H9 (cell line): Measurements from ENCODE around the gene MAPK14. TPM values are rescaled to one million over a fixed set of nuclear protein-coding genes. Genes with fewer than 3 reads are reported as not detected.

Experiments used
- DNase-seq: peaks from one replicate; pipeline ENCODE4 v3.0.0-alpha.2; 2017
- H2AFZ ChIP-seq: one replicate; pipeline ENCODE4 v1.6.1; 2013; ENCODE audit warnings: mild to moderate bottlenecking, low read length, control low read depth, moderate library complexity
- H2AK5ac ChIP-seq: 2 replicates; pipeline ENCODE4 v1.6.1; 2013; ENCODE audit warnings: low read length, control low read depth, mixed read lengths; ENCODE audit not compliant: insufficient read length
- H2BK120ac ChIP-seq: one replicate; pipeline ENCODE4 v1.6.1; 2013; ENCODE audit warnings: low read depth, mild to moderate bottlenecking, low read length, control low read depth, inconsistent platforms; ENCODE audit not compliant: poor library complexity, severe bottlenecking
- H2BK12ac ChIP-seq: 2 replicates; pipeline ENCODE4 v1.6.1; 2013; ENCODE audit warnings: low read length, control low read depth, mixed read lengths, low read depth; ENCODE audit not compliant: insufficient read length
- H2BK15ac ChIP-seq: 2 replicates; pipeline ENCODE4 v1.6.1; 2013; ENCODE audit warnings: low read depth, low read length, control low read depth
- H2BK20ac ChIP-seq: one replicate; pipeline ENCODE4 v1.6.1; 2013; ENCODE audit warnings: low read depth, mild to moderate bottlenecking, low read length, control low read depth, inconsistent platforms; ENCODE audit not compliant: poor library complexity, severe bottlenecking
- H2BK5ac ChIP-seq: 2 replicates; pipeline ENCODE4 v1.6.1; 2013; ENCODE audit warnings: low read length, control low read depth, mixed read lengths; ENCODE audit not compliant: insufficient read length
- H3K14ac ChIP-seq: 2 replicates; pipeline ENCODE4 v1.6.1; 2013; ENCODE audit warnings: low read length, control low read depth; ENCODE audit not compliant: insufficient read depth
- H3K18ac ChIP-seq: 2 replicates; pipeline ENCODE4 v1.6.1; 2013; ENCODE audit warnings: low read depth, mild to moderate bottlenecking, mixed read lengths, low read length, control low read depth; ENCODE audit not compliant: insufficient read length
- H3K23ac ChIP-seq: 2 replicates; pipeline ENCODE4 v1.6.1; 2013; ENCODE audit warnings: low read length, control low read depth, mixed read lengths, low read depth; ENCODE audit not compliant: insufficient read length
- H3K23me2 ChIP-seq: 2 replicates; pipeline ENCODE4 v1.6.1; 2013; ENCODE audit warnings: low read depth, mild to moderate bottlenecking, mixed read lengths, low read length, control low read depth; ENCODE audit not compliant: insufficient read length, poor library complexity, severe bottlenecking
- H3K27ac ChIP-seq: 2 replicates; pipeline ENCODE4 v1.5.1; 2013; ENCODE audit warnings: low read length, control low read depth, mixed read lengths, low read depth; ENCODE audit not compliant: insufficient read length
- H3K27me3 ChIP-seq: 2 replicates; pipeline ENCODE4 v1.6.1; 2013; ENCODE audit warnings: low read length, control low read depth, inconsistent platforms; ENCODE audit not compliant: insufficient read depth
- H3K4ac ChIP-seq: 2 replicates; pipeline ENCODE4 v1.6.1; 2013; ENCODE audit warnings: low read depth, mild to moderate bottlenecking, control low read depth, inconsistent platforms, low read length, moderate library complexity
- H3K4me1 ChIP-seq: 2 replicates; pipeline ENCODE4 v1.6.1; 2013; ENCODE audit warnings: low read length, control low read depth, inconsistent platforms; ENCODE audit not compliant: insufficient read depth
- H3K4me2 ChIP-seq: 2 replicates; pipeline ENCODE4 v1.6.1; 2013; ENCODE audit warnings: low read length, control low read depth, mixed read lengths; ENCODE audit not compliant: insufficient read length, insufficient read depth
- H3K56ac ChIP-seq: 2 replicates; pipeline ENCODE4 v1.6.1; 2013; ENCODE audit warnings: low read depth, mild to moderate bottlenecking, mixed read lengths, low read length, control low read depth; ENCODE audit not compliant: insufficient read length
- H3K79me1 ChIP-seq: 2 replicates; pipeline ENCODE4 v1.6.1; 2013; ENCODE audit warnings: low read depth, mild to moderate bottlenecking, moderate library complexity, low read length, control low read depth, inconsistent platforms; ENCODE audit not compliant: insufficient read depth, poor library complexity, severe bottlenecking
- H3K79me2 ChIP-seq: 2 replicates; pipeline ENCODE4 v1.6.1; 2013; ENCODE audit warnings: low read length, control low read depth, inconsistent platforms; ENCODE audit not compliant: insufficient read depth
- H3K9ac ChIP-seq: 2 replicates; pipeline ENCODE4 v1.6.1; 2013; ENCODE audit warnings: low read length, control low read depth, mixed read lengths; ENCODE audit not compliant: insufficient read length; ENCODE audit errors: extremely low read depth
- H3K9me3 ChIP-seq: one replicate; pipeline ENCODE4 v1.6.1; 2013; ENCODE audit warnings: low read depth, low read length, inconsistent platforms; ENCODE audit not compliant: control insufficient read depth
- H3T11ph ChIP-seq: one replicate; pipeline ENCODE4 v1.6.1; 2013; ENCODE audit warnings: mild to moderate bottlenecking, low read length, control low read depth, inconsistent platforms
- H4K20me1 ChIP-seq: one replicate; pipeline ENCODE4 v1.6.1; 2013; ENCODE audit not compliant: control insufficient read depth, insufficient read length, insufficient read depth
- H4K5ac ChIP-seq: 2 replicates; pipeline ENCODE4 v1.6.1; 2013; ENCODE audit warnings: low read depth, mild to moderate bottlenecking, mixed read lengths, low read length, control low read depth; ENCODE audit not compliant: insufficient read length
- H4K8ac ChIP-seq: replicated peaks from 2 replicates; pipeline ENCODE4 v1.6.1; 2013; ENCODE audit warnings: low read length, control low read depth, mixed read lengths, low read depth; ENCODE audit not compliant: insufficient read length
- H4K91ac ChIP-seq: 2 replicates; pipeline ENCODE4 v1.6.1; 2013; ENCODE audit warnings: low read depth, mild to moderate bottlenecking, moderate library complexity, mixed read lengths, low read length, control low read depth; ENCODE audit not compliant: insufficient read length
- H3K27ac Mint-ChIP-seq, 3 experiments: 2 replicates in 2 of 3; 3 replicates in 1 of 3; pipeline ENCODE4 v1.8.0; 2020 to 2021; ENCODE audit warnings: mixed read lengths in 3 of 3, mild to moderate bottlenecking in 1 of 3, moderate library complexity in 1 of 3
- H3K27me3 Mint-ChIP-seq: 2 replicates; pipeline ENCODE4 v1.8.0; 2021; ENCODE audit warnings: low read depth, mild to moderate bottlenecking, moderate library complexity, mixed read lengths
- H3K36me3 Mint-ChIP-seq, 3 experiments: 2 replicates in 2 of 3; 3 replicates in 1 of 3; pipeline ENCODE4 v1.8.0; 2020 to 2021; ENCODE audit warnings: low read depth in 3 of 3, mixed read lengths in 3 of 3; ENCODE audit not compliant: insufficient read depth in 1 of 3
- H3K4me1 Mint-ChIP-seq, 2 experiments: 2 replicates each; pipeline ENCODE4 v1.8.0; 2020; ENCODE audit warnings: mixed read lengths in 2 of 2
- H3K4me3 Mint-ChIP-seq, 2 experiments: 2 replicates in 1 of 2; 3 replicates in 1 of 2; pipeline ENCODE4 v1.8.0; 2020 to 2021; ENCODE audit warnings: mild to moderate bottlenecking in 2 of 2, mixed read lengths in 2 of 2, moderate library complexity in 1 of 2
- H3K9me3 Mint-ChIP-seq, 2 experiments: 2 replicates in 1 of 2; 3 replicates in 1 of 2; pipeline ENCODE4 v1.8.0; 2020; ENCODE audit warnings: mild to moderate bottlenecking in 2 of 2, mixed read lengths in 2 of 2, moderate library complexity in 1 of 2
- CTCF ChIP-seq: fragments of 200-600 bp; sonication (generic); conservative IDR thresholded peaks from 3 replicates; pipeline ENCODE4 v1.8.0; 2021; ENCODE audit warnings: antibody characterized with exemption, mild to moderate bottlenecking
- WGBS: extraction: QIAGEN DNeasy Blood & Tissue Kit; methylation state at CpG from one replicate; pipeline ENCODE4 v1.1.7; 2013; ENCODE audit warnings: missing lambda C conversion rate, low lambda C conversion rate, mixed read lengths; ENCODE audit not compliant: insufficient read length; ENCODE audit errors: extremely low coverage; 5-methylcytosine and 5-hydroxymethylcytosine counted together
- total RNA-seq: library from RNA; stranded (reverse); gene quantifications from 2 replicates; pipeline ENCODE4 v1.2.1, GENCODE V29; 2021

MAPK14 gene
- total RNA-seq, 1 experiment from 2014 or later, result 40.5 TPM

GRCh38 chr6:36078159-36078558 lies 50.6 kb downstream of the MAPK14 start:
- no peak overlapping the region for H3K4me3 Mint-ChIP-seq
- H3K14ac ChIP-seq, result no peak overlapping the region

More at GRCh38 chr6:36078159-36078558, 50.6 kb downstream of the MAPK14 start:
- no peak overlapping the region for H2AK5ac ChIP-seq
- H2BK15ac ChIP-seq, result no peak overlapping the region
- Mint-ChIP-seq H3K36me3 (peaks cover 37 to 56% (median 37%) of the 10 kb centered on the region in 3 experiments), H3K9me3 (peaks cover 14% of the 10 kb centered on the region in 2 experiments; a peak in 4 of 5 replicates), H3K4me1 (peaks cover 4% of the 10 kb centered on the region in 2 experiments; a peak in 2 of 4 replicates), H3K27me3 (no peaks in the 10 kb centered on the region), H3K27ac (no peak overlapping the region; a peak in 1 of 7 replicates)
- H3K18ac ChIP-seq, result no peak overlapping the region
- no CpG with 5 or more reads among the region's 4 CpGs for WGBS
- no peak for DNase-seq
- H4K91ac ChIP-seq, result no peak overlapping the region
- H3K27me3 ChIP-seq, result no peaks in the 10 kb centered on the region
- no peaks in the 10 kb centered on the region for H3K23me2 ChIP-seq
- no peaks in the 10 kb centered on the region for H3K79me1 ChIP-seq
- H3K4me2 ChIP-seq, result no peak overlapping the region
- no peak overlapping the region for H2BK120ac ChIP-seq
- no peaks in the 10 kb centered on the region for H3K79me2 ChIP-seq
- H2AFZ ChIP-seq, result no peak overlapping the region
- no peak overlapping the region for H3K4ac ChIP-seq
- H4K5ac ChIP-seq, result no peak overlapping the region
- H3K56ac ChIP-seq, result no peak overlapping the region
- H2BK20ac ChIP-seq, result no peak overlapping the region
- no peak overlapping the region for H2BK5ac ChIP-seq
- H2BK12ac ChIP-seq, result no peak overlapping the region
- H3K4me1 ChIP-seq, result no peaks in the 10 kb centered on the region
- TF ChIP-seq CTCF, result no peak
- no peaks in the 10 kb centered on the region for H4K20me1 ChIP-seq
- H3K27ac ChIP-seq, result no peak overlapping the region
- H3T11ph ChIP-seq, result no peak overlapping the region
- H3K9me3 ChIP-seq, result no peaks in the 10 kb centered on the region
- no peak overlapping the region for H4K8ac ChIP-seq
- H3K9ac ChIP-seq, result no peak overlapping the region
- no peak overlapping the region for H3K23ac ChIP-seq
